ENCODE data around the gene COQ4.
A peak's percentile ranks its signal among the peaks of the same experiment; 100 is the strongest.

COQ4 gene

DNA sequence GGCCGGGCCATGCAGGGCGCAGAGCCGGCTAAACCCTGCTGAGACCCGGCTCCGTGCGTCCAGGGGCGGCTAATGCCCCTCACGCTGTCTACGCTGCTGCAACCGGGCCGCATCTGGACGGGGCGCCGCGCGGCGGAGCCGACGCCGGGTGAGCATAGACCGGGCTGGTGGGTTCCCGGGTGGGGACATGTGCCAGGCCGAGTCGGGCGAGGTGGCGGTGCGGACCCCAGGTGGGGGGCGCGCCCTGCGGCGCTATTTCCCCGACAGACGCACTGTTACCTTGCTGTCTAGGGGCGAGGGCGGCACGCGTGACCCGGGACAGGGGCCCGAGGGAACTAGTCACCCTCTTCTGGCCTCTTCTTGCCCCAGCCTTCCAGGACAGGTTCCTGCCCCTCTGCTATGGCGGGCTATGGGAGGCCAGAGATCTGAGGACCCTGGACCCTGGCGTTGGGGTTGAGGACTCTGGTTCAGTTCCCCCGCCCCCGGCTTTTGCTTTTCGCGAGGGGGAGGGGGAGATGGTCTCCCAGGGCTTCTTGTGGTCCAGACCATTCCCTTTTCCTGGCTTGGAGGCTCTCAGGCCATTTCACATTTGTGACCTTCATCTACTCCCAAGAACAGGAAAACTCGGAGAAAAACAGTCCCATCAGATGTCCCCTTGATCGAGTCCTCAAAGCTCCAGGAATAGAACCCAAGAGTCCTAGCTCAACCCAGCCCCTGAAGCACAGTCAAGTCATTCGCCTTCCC, 18.2 kb downstream of the COQ4 start:
- no peak for DNase-seq (ENCODE audit: low read depth)

- DNase-seq (ENCODE audit: low read depth): peak; percentile 38
Observed at GRCh38 chr9:128341435-128341849, 18.8 kb downstream of the COQ4 start.

DNA sequence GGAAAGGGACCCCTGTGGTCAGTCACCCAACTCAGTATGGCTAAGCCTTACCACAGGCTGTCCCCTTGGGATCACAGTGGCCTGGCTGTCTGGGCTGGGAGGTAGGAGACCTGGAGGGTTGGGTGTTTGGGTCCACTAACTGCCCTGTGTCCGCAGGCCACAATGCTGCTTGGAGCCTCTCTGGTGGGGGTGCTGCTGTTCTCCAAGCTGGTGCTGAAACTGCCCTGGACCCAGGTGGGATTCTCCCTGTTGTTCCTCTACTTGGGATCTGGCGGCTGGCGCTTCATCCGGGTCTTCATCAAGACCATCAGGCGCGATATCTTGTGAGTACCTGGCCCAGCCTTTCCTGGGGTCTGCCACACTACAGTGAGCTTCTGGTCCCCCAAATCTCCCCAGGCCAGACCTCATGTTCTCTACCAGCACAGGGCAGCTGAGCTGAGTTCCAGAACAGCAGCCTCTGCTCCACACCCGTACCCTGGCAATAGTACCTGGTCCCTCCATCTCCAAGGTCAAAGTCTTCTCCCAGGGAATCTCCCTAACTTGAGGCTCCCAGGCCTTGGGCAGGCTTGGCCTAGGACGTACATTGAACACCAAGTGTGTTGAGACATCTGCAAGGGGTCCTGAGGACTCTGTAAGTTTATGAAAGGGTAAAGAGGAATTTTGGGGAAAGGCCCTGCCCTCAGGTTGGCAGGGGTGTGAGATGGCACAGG, 20.5 kb downstream of the COQ4 start:
- DNase-seq (ENCODE audit: low read depth): no peak

DNA sequence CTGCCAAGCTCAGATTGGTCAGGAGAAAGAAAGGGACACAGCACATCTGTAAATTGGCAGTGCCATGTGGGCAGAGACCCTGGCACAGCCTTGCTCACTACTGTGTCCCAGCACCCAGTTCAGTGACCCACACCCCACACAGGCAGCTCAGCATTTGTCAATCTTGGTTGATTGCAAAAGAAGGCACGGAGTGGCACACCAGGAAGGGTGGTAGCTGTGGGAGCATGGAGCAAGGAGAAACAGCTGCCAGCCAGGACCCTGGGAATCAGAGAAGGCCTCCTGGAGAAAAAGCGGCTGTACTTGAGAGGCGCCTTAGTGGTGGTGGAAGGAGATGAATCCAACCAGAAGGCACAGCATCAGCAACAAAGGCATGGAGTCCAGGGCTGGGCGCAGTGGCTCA, 21.2 kb downstream of the COQ4 start:
- no peak for DNase-seq (ENCODE audit: low read depth)

- DNase-seq (ENCODE audit: low read depth): no peak
Observed at GRCh38 chr9:128344931-128345605, 22.4 kb downstream of the COQ4 start.

GRCh38 chr9:128349125-128349524, 26.5 kb downstream of the COQ4 start:
- no peak for DNase-seq (ENCODE audit: low read depth)

GRCh38 chr9:128349772-128350171, 27.1 kb downstream of the COQ4 start:
- DNase-seq (ENCODE audit: low read depth): no peak

GRCh38 chr9:128355451-128355850, 32.8 kb downstream of the COQ4 start:
- no peak for DNase-seq (ENCODE audit: low read depth)

- no peak for DNase-seq (ENCODE audit: low read depth)
Observed at GRCh38 chr9:128358090-128358489, 35.5 kb downstream of the COQ4 start.

GRCh38 chr9:128358861-128359260, 36.2 kb downstream of the COQ4 start:
- no peak for DNase-seq (ENCODE audit: low read depth)

GRCh38 chr9:128360826-128361225, 38.2 kb downstream of the COQ4 start:
- no peak for DNase-seq (ENCODE audit: low read depth)

GRCh38 chr9:128361296-128361985, 38.8 kb downstream of the COQ4 start:
- no peak for DNase-seq (ENCODE audit: low read depth)

- DNase-seq (ENCODE audit: low read depth): peak; percentile 45
Observed at GRCh38 chr9:128361986-128362646, 39.5 kb downstream of the COQ4 start.

- DNase-seq (ENCODE audit: low read depth): no peak
Observed at GRCh38 chr9:128362774-128363173, 40.1 kb downstream of the COQ4 start.

GRCh38 chr9:128365525-128365924, 42.9 kb downstream of the COQ4 start:
- no peak for DNase-seq (ENCODE audit: low read depth)

- no peak for DNase-seq (ENCODE audit: low read depth)
Observed at GRCh38 chr9:128369024-128369706, 46.5 kb downstream of the COQ4 start.

DNA sequence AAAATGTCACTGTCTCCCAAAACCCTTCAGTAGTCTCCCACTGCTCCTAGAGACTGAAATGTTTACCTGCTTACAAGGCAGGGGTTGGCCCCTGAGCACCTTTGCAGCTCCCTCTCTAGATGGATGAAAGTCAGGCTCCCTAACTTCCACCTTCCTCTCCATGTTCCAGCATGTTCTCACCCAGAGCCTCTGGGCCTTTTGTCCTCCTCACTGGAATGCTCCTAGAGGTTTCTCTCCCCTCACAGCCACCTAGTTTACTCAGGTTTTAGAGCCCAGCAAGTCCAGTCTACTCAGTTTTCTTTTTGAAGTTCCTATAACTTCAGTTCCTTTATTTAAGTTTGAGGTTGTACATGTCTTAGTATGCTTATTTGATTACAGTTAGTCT, 47.7 kb downstream of the COQ4 start:
- no peak for DNase-seq (ENCODE audit: low read depth)

DNA sequence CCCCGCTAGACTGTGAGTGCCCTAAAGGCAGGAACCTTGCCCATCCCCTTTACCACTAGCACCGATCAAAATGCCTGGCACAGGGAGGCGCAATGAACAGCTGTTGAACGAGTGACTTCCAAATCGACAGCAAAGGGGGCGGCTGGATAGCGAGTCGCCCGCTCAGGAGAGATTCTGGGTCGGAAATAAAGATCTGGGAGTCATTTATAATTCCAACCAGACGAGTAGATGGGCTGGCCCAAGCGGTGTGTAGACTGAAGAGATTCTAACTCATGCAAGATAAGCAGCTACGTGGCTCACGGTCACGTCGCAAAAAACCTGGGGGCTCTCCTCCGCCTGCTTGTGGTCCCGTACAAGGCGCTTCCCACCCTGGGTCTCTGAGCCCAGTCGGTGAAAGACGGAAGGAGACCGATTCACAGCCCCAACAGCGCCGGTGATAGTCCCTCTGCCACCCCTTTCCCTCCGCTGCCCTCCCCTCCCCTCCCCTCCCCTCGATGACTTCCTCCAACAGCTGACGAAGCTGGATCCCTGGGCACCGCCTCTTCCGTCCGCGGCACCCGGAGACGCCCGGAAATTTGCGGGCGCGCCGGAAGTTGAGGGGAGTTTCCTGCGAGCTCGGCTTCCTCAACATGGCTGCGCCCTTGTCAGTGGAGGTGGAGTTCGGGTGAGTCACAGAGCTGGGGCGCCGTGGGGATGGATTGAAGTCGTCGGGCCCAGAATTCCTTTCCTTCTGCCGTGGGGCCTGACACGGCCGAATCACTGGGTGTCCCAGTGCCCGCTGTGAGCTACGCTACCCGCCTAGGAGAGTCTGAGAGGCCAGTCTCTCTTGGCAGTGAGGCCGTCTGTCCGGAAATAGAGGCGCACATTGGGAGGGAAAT, 48.4 kb downstream of the COQ4 start, which contains the start of gene URM1:
TSS of gene URM1 (plus strand) at position 623 of the 878 bp plus-strand sequence. CDS start at position 630, 7 bp downstream.
- DNase-seq (ENCODE audit: low read depth): peak; percentile 92

DNA sequence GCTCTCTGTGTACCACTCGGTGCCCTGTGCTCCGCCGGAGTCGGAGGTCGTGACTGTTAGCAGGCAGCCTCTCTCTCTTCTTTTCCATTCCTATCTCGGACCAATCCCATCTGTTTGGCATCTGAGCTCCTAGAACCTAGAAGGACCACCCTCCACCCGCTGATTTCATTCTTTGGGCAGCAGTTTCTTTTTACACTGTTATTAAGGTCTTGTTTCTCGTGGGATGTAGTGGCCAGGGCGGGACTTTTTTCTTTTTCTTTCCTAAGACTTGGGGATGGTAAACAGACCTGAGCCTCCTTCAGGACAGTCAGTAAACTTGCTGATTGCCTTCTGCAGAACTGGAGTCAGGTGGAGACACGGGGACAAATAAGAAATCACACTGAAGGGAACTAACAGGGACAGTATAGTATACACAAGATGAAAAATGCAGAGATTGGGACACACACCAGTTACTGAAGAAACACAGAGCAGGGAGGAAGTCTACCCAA, 49.0 kb downstream of the COQ4 start:
- no peak for DNase-seq (ENCODE audit: low read depth)

GRCh38 chr9:128372188-128372641, 49.6 kb downstream of the COQ4 start:
- no peak for DNase-seq (ENCODE audit: low read depth)

All from stimulated activated CD8-positive, alpha-beta memory T cell treated with anti-CD3 and anti-CD28 coated beads, Interleukin-15, amount 100 ng/mL, for 1 hour (primary cell).